Endothelial cell of umbilical vein (primary cell): ENCODE measurements around the gene UCN3. TPM values are rescaled to one million over a fixed set of nuclear protein-coding genes. Genes with fewer than 3 reads are reported as not detected.
A peak's percentile ranks its signal among the peaks of the same experiment; 100 is the strongest.

ENCODE experiments used
- BruUV-seq: library from RNA; stranded (reverse); fragments of 400-500 nt; replicated peaks from 2 replicates; lab custom pipeline; 2021; lab: Mats Ljungman, UMichigan
- CTCF ChIA-PET: fragments of 300-600, 350-600 bp; sonication (Branson Sonifier 250); formaldehyde crosslinking; loops from one replicate; lab custom pipeline; 2021; ENCODE audit warnings: antibody characterized with exemption, inconsistent platforms; lab: Charles Lee
- POLR2A ChIA-PET: fragments of 300-600, 350-600 bp; sonication (Branson Sonifier 250); formaldehyde crosslinking; loops from one replicate; lab custom pipeline; 2021; ENCODE audit warnings: antibody characterized with exemption, inconsistent platforms; lab: Charles Lee
- DNase-seq: peaks from one replicate; pipeline ENCODE4 v3.0.0-alpha.2; 2011; ENCODE audit warnings: low read depth, low spot score
- FAIRE-seq: peaks from 2 replicates; lab custom pipeline; 2011; peaks lifted over from hg19 to GRCh38; lab: Jason Lieb, UNC
- H2AFZ ChIP-seq: 2 replicates; pipeline ENCODE4 v1.6.0; 2012; ENCODE audit warnings: low read depth, low read length, control low read depth, inconsistent platforms
- H3K27ac ChIP-seq: 2 replicates; pipeline ENCODE4 v1.5.1; 2011; ENCODE audit warnings: low read depth, mild to moderate bottlenecking, control low read depth, low read length, moderate library complexity; ENCODE audit not compliant: insufficient read depth
- H3K27me3 ChIP-seq, 2 experiments: 2 replicates each; pipeline versions ENCODE4 v1.6.0 to v1.6.1; 2011; ENCODE audit warnings: low read length in 2 of 2, mixed read lengths in 1 of 2; ENCODE audit not compliant: control insufficient read depth in 2 of 2, insufficient read depth in 2 of 2
- H3K36me3 ChIP-seq, 2 experiments: 2 replicates in 1 of 2; 3 replicates in 1 of 2; pipeline ENCODE4 v1.5.1; 2011; ENCODE audit warnings: low read length in 2 of 2, mild to moderate bottlenecking in 1 of 2, moderate library complexity in 1 of 2; ENCODE audit not compliant: control insufficient read depth in 2 of 2, insufficient read depth in 2 of 2; ENCODE audit errors: extremely low read depth in 1 of 2
- H3K4me1 ChIP-seq: 3 replicates; pipeline ENCODE4 v1.5.1; 2011; ENCODE audit warnings: mild to moderate bottlenecking, low read length; ENCODE audit not compliant: control insufficient read depth, insufficient read depth; ENCODE audit errors: extremely low read depth
- H3K4me2 ChIP-seq: 2 replicates; pipeline ENCODE4 v1.6.1; 2011; ENCODE audit warnings: low read length, control low read depth, mixed read lengths; ENCODE audit not compliant: insufficient read depth
- H3K4me3 ChIP-seq, 3 experiments: fragments of 200-600 bp in 1 of 3; sonication (generic), shearing (Covaris generic) in 1 of 3; replicated peaks in 1 of 3; 2 replicates each; pipeline ENCODE4 v1.5.1; 2011 to 2016; ENCODE audit warnings: control low read depth in 3 of 3, low read length in 3 of 3, mild to moderate bottlenecking in 2 of 3, inconsistent platforms in 1 of 3, low read depth in 1 of 3, moderate library complexity in 1 of 3; ENCODE audit not compliant: insufficient read depth in 1 of 3
- H3K79me2 ChIP-seq: 2 replicates; pipeline ENCODE4 v1.6.0; 2012; ENCODE audit warnings: low read length, inconsistent platforms; ENCODE audit not compliant: control insufficient read depth, insufficient read depth
- H3K9ac ChIP-seq: replicated peaks from 2 replicates; pipeline ENCODE3; 2011; ENCODE audit warnings: low read length, control low read depth; ENCODE audit not compliant: insufficient read depth; ENCODE audit errors: extremely low read depth
- H3K9me1 ChIP-seq: replicated peaks from 3 replicates; pipeline ENCODE4 v1.6.0; 2011; ENCODE audit warnings: mild to moderate bottlenecking, low read length; ENCODE audit not compliant: control insufficient read depth, insufficient read depth; ENCODE audit errors: extremely low read depth
- H3K9me3 ChIP-seq: replicated peaks from 2 replicates; pipeline ENCODE4 v1.5.1; 2012; ENCODE audit warnings: low read length, inconsistent platforms; ENCODE audit not compliant: control insufficient read depth, insufficient read depth
- H4K20me1 ChIP-seq: replicated peaks from 2 replicates; pipeline ENCODE3; 2011; ENCODE audit warnings: mild to moderate bottlenecking, low read length; ENCODE audit not compliant: control insufficient read depth, insufficient read depth; ENCODE audit errors: extremely low read depth
- EZH2 ChIP-seq: IDR thresholded peaks from 2 replicates; pipeline ENCODE4 v1.6.1; 2012; ENCODE audit warnings: borderline replicate concordance, low read depth, mild to moderate bottlenecking, moderate library complexity, low read length, inconsistent platforms; ENCODE audit not compliant: severe bottlenecking
- FOS ChIP-seq: IDR thresholded peaks from 2 replicates; pipeline ENCODE4 v1.6.1; 2011; ENCODE audit warnings: mild to moderate bottlenecking, low read length, moderate library complexity, borderline replicate concordance; ENCODE audit not compliant: insufficient read depth
- GATA2 ChIP-seq: IDR thresholded peaks from 2 replicates; pipeline ENCODE4 v1.7.0; 2011; ENCODE audit warnings: low read depth, mild to moderate bottlenecking, moderate library complexity, mixed read lengths, low read length; ENCODE audit not compliant: insufficient read length, insufficient read depth
- JUN ChIP-seq: IDR thresholded peaks from 2 replicates; pipeline ENCODE4 v1.6.1; 2011; ENCODE audit warnings: borderline replicate concordance, low read depth; ENCODE audit not compliant: insufficient read length, insufficient read depth
- MYC ChIP-seq: IDR thresholded peaks from one replicate; pipeline ENCODE4 v1.6.1; 2011; ENCODE audit warnings: mild to moderate bottlenecking, low read depth, low read length
- POLR2A ChIP-seq: IDR thresholded peaks from 2 replicates; pipeline ENCODE4 v1.6.1; 2012; ENCODE audit warnings: low read depth, mild to moderate bottlenecking, control low read depth, low read length
- POLR2AphosphoS5 ChIP-seq: IDR thresholded peaks from 2 replicates; pipeline ENCODE4 v1.6.1; 2012; ENCODE audit warnings: low read depth, mild to moderate bottlenecking, control low read depth, low read length, moderate library complexity; ENCODE audit not compliant: insufficient read depth
- dilution Hi-C: fragments of 300-500 bp; cut with MboI; formaldehyde crosslinking; loops from one replicate; pipeline ENCODE4 v1.15.0; 2019; ENCODE audit warnings: low sequenced_read_pairs; ENCODE audit not compliant: extremely low pct_ligation_motif_present
- intact Hi-C: fragments of 100-400 bp; cut with micrococcal nuclease; formaldehyde crosslinking; loops from one replicate; pipeline ENCODE4 v1.10.0; 2022
- polyA plus RNA-seq, 4 experiments: library from polyadenylated mRNA; depleted of rRNA in 3 of 4; stranded (reverse) in 3 of 4; unstranded in 1 of 4; fragments of >200 nt; gene quantifications; 2 replicates each; pipeline versions ENCODE4 v1.2.1 to v1.2.3, GENCODE V29; 2011 to 2012; ENCODE audit warnings: missing spikeins in 1 of 4
- total RNA-seq: library from RNA; stranded (reverse); gene quantifications from 2 replicates; pipeline ENCODE4 v1.2.3, GENCODE V29; 2021
- TF ChIP-seq, protein P1 (sequence below): IDR thresholded peaks from 2 replicates; pipeline ENCODE4 v1.6.1; 2011; ENCODE audit not compliant: insufficient read depth, insufficient read length

UCN3 gene
- total and polyA plus RNA-seq, 2 donors (not counting 3 experiments of a cell fraction or from before 2014, with no cell fraction given) = not detected

- FAIRE-seq = peak; percentile 86
Measured at GRCh38 chr10:5412277-5412941, 47.6 kb downstream of the UCN3 start, which contains the start of gene NET1. Gene NET1, plus strand, starts transcription at chr10:5412557. Its CDS starts 136 bp downstream, at chr10:5412693.

More at GRCh38 chr10:5412277-5412941, 47.6 kb downstream of the UCN3 start, which contains the start of gene NET1:
- dilution Hi-C loops (no loop called here), intact Hi-C loops (no loop called here)
- H3K27me3 ChIP-seq = peaks cover 0 to 3% of the 10 kb centered on the region in 2 experiments
- H2AFZ ChIP-seq = peak within 1 kb of the TSS; percentile 100
- BruUV-seq = no TSS peak
- H4K20me1 ChIP-seq = no peaks in the 10 kb centered on the region
- peak; percentile 95 for DNase-seq
- peak within 1 kb of the TSS; percentile 72 for H3K27ac ChIP-seq
- H3K36me3 ChIP-seq = no peaks in the 10 kb centered on the region
- CTCF ChIA-PET = interaction anchor here (1.3 to 1.7 kb wide), 4 partner anchors 12 to 211 kb away, joined by 3 to 9 read pairs (median 4); no protein-coding TSS in a partner anchor
- peak within 1 kb of the TSS; percentile 76 to 89 (median 79) for H3K4me3 ChIP-seq
- peak within 1 kb of the TSS; percentile 83 for H3K9ac ChIP-seq
- H3K79me2 ChIP-seq = peaks cover 48% of the 10 kb centered on the region
- TF ChIP-seq, protein P1, sequence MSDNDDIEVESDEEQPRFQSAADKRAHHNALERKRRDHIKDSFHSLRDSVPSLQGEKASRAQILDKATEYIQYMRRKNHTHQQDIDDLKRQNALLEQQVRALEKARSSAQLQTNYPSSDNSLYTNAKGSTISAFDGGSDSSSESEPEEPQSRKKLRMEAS = peak; percentile 43
- TF ChIP-seq POLR2AphosphoS5 = peak; percentile 51
- no peak for TF ChIP-seq GATA2
- no peak for TF ChIP-seq FOS
- no peak for TF ChIP-seq EZH2
- no peak for TF ChIP-seq POLR2A
- no peak for TF ChIP-seq JUN
- TF ChIP-seq MYC = no peak
- no peaks in the 10 kb centered on the region for H3K9me1 ChIP-seq
- H3K4me1 ChIP-seq = peaks cover 11% of the 10 kb centered on the region
- POLR2A ChIA-PET = no interaction called here
- no peaks in the 10 kb centered on the region for H3K9me3 ChIP-seq
- H3K4me2 ChIP-seq = peak within 1 kb of the TSS; percentile 82
